ENCODE measurements around the gene CISH. TPM values are rescaled to one million over a fixed set of nuclear protein-coding genes. Genes with fewer than 3 reads are reported as not detected.

The CISH gene
- total RNA-seq, 1 donor = 1.4 TPM

DNA sequence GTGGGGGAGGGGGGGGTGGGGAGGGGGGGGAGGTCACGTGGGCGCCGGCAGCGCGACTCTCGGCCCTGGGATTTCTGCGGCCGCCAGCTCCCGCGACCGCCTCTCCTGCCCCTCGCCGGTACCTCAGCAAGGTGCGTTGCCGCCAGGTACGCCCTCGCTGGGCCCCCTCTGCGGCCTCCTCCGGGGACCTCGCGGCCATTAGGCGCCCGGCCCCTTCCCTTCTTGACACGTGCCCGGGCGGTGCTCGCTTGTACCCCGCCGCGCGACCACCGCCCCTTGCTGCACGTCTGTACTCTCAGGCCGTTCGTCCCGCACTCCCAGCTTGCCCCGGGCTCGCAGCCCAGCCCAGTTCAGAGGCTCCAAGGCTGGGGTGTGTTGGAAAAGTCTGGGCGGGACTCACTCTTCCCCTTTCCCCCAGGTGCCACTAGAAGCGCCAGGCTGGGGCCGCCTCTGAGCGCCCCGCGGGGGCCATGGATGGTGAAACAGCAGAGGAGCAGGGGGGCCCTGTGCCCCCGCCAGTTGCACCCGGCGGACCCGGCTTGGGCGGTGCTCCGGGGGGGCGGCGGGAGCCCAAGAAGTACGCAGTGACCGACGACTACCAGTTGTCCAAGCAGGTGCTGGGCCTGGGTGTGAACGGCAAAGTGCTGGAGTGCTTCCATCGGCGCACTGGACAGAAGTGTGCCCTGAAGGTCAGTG, 5.7 kb upstream of the CISH start, which contains the start of gene MAPKAPK3:
MAPKAPK3 (plus strand) TSS at position 56 of the 696 bp plus-strand sequence; CDS start at position 471, 415 bp downstream.
- no peak for TF ChIP-seq CTCF (IDR thresholded peaks at IDR 0.05; ENCODE audit: insufficient read depth, low read length)
- DNase-seq (ENCODE audit: low read depth) = no peak
- peak within 1 kb of the TSS; percentile 92 for H3K4me3 ChIP-seq (ENCODE audit: low read depth, low read length)

DNA sequence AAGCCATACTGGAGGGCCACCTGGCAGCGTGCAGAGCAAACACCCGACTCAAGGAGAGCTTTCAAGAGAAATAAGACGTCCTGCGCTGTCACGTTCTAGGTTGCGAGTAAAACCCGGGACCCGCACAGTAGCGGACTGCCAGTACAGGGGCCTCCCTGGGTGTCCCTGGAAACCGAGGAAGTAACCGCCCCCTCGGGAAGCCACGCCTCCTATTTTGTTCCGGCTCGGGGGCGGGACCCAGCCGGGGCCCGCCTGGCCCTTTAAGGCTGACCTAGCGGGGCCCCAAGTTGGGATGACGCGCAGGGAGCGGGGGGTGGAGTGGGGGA, 5.2 kb upstream of the CISH start:
- no peak for TF ChIP-seq CTCF (IDR thresholded peaks at IDR 0.05; ENCODE audit: insufficient read depth, low read length)
- peak; percentile 82 for DNase-seq (ENCODE audit: low read depth)
- peak overlapping the region; percentile 72 for H3K4me3 ChIP-seq (ENCODE audit: low read depth, low read length)

GRCh38 chr3:50616003-50616769, 4.6 kb upstream of the CISH start:
- DNase-seq (ENCODE audit: low read depth) = peak; percentile 83
- TF ChIP-seq CTCF (IDR thresholded peaks at IDR 0.05; ENCODE audit: insufficient read depth, low read length) = peak; percentile 100

DNA sequence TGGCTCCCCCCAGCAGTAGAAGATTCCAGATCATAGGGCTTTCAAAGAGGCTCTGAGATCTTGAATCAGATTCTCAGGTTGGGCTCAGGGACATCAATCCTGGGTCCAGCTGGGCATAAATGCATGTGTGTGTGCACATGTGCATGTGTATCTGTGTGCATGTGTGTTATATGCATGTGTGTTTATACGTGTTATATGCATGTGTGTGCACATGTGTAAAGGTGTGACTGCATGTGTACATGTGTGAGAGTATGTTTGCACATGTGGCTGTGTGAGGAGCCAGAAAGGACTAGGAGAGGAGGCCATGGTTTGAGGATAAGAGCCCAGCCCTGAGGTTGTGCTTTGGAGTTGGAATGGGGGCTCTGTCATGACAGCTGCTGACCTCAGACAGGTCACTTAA, 3.6 kb upstream of the CISH start:
- H3K4me3 ChIP-seq (ENCODE audit: low read depth, low read length) = no peak overlapping the region
- DNase-seq (ENCODE audit: low read depth) = no peak
- no peak for TF ChIP-seq CTCF (IDR thresholded peaks at IDR 0.05; ENCODE audit: insufficient read depth, low read length)

More at GRCh38 chr3:50616003-50616769, 4.6 kb upstream of the CISH start:
- H3K4me3 ChIP-seq (ENCODE audit: low read depth, low read length) = peak overlapping the region; percentile 72

- peak overlapping the region; percentile 85 for H3K4me3 ChIP-seq (ENCODE audit: low read depth, low read length)
- no peak for TF ChIP-seq CTCF (IDR thresholded peaks at IDR 0.05; ENCODE audit: insufficient read depth, low read length)
- DNase-seq (ENCODE audit: low read depth) = no peak
Observed at GRCh38 chr3:50612970-50613846, 1.6 kb upstream of the CISH start.

DNA sequence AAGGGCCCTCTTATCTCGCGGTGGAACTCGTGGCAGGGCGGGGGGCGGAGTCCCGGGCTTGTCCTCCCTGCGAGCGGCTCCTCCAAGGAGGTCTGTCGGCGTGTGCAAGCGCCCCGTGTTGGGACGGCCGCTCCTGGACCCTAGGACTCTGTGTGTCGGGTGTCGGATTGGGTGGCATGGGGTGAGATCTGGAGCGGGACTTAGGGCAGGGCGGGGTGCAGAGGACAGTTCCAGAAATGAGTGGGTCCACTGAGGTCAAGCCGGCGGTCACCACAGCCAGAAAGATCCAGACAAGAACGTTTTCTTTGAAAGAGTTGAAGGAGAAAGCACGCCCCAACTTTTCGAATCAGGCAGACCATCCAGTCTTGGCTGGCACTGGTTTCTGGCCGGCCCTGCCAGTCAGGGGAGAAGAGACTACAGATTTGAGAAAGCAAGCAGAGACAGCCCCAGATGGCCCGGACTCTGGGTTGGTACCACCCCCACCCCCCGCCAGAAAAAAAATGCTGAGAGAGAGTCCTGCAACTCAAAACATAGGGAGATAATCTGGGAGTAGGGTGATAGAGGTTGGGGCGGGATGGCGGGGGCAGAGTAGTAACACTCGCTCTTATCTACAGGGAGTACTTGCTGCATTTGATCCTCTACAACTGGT, 784 bp upstream of the CISH start:
- no peak for DNase-seq (ENCODE audit: low read depth)
- TF ChIP-seq CTCF (IDR thresholded peaks at IDR 0.05; ENCODE audit: insufficient read depth, low read length) = no peak
- H3K4me3 ChIP-seq (ENCODE audit: low read depth, low read length) = peak overlapping the region; percentile 85
